Parathyroid adenoma (tissue), 2 donors: ENCODE measurements around the gene NEK9.

ENCODE experiments used
- H2AFZ ChIP-seq: fragments of 300-600 bp; sonication (generic); one replicate; pipeline ENCODE4 v1.7.0; 2017; ENCODE audit warnings: antibody characterized with exemption, mild to moderate bottlenecking
- H3K27ac ChIP-seq: fragments of 300-600 bp; sonication (generic); one replicate; pipeline ENCODE4 v1.7.0; 2017
- H3K27me3 ChIP-seq: fragments of 300-600 bp; sonication (generic); one replicate; pipeline ENCODE4 v1.7.0; 2017; ENCODE audit warnings: low read length; ENCODE audit not compliant: control insufficient read depth, insufficient read depth
- H3K36me3 ChIP-seq: fragments of 300-600 bp; sonication (generic); one replicate; pipeline ENCODE4 v1.7.0; 2017; ENCODE audit warnings: low read length; ENCODE audit not compliant: control insufficient read depth, insufficient read depth
- H3K4me1 ChIP-seq: fragments of 300-600 bp; sonication (generic); one replicate; pipeline ENCODE4 v1.7.0; 2017; ENCODE audit warnings: control low read depth
- H3K4me2 ChIP-seq: fragments of 300-600 bp; sonication (generic); one replicate; pipeline ENCODE4 v1.7.0; 2017; ENCODE audit warnings: low read length
- H3K4me3 ChIP-seq: fragments of 300-600 bp; sonication (generic); one replicate; pipeline ENCODE4 v1.7.0; 2017; ENCODE audit warnings: low read depth, low read length
- H3K79me2 ChIP-seq: fragments of 300-600 bp; sonication (generic); one replicate; pipeline ENCODE4 v1.7.0; 2017; ENCODE audit warnings: control low read depth
- H3K9ac ChIP-seq: fragments of 300-600 bp; sonication (generic); one replicate; pipeline ENCODE4 v1.7.0; 2017; ENCODE audit warnings: mild to moderate bottlenecking
- H3K9me3 ChIP-seq: fragments of 300-600 bp; sonication (generic); one replicate; pipeline ENCODE4 v1.7.0; 2017; ENCODE audit warnings: low read length; ENCODE audit not compliant: control insufficient read depth
- TF ChIP-seq, protein P1 (sequence below): fragments of 300-600 bp; sonication (generic); IDR thresholded peaks from one replicate; pipeline ENCODE4 v1.7.0; 2017; ENCODE audit warnings: antibody characterized with exemption, mild to moderate bottlenecking
- donor health status: primary hyperparathyroidism.

The NEK9 gene

DNA sequence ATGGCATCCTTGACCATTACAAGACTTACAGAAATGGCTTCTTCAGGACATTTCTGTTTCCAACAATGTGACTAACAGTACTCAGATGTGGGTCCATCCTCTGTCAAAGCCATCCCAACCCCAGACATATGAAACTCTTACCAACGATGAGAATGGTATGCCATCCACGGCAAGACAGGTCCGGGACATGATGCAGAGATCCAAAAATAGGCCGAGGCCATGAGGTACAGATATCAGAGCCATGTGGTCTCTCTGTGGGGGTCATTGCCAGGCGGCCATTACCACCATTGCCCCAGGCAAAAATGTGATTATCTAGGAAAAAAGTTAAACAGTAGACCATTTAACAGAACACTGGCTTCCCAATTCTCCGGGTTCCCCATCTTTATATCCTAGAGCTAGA, 29.9 kb downstream of the NEK9 start:
- Histone ChIP-seq H3K4me2 (no peak overlapping the region), H3K79me2 (peaks cover 2% of the 10 kb centered on the region), H3K4me1 (no peaks in the 10 kb centered on the region), H2AFZ (no peak overlapping the region), H3K4me3 (no peak overlapping the region), H3K9ac (no peak overlapping the region), H3K27me3 (no peaks in the 10 kb centered on the region), H3K9me3 (no peaks in the 10 kb centered on the region), H3K36me3 (no peaks in the 10 kb centered on the region), H3K27ac (no peak overlapping the region)
- TF ChIP-seq, protein P1, sequence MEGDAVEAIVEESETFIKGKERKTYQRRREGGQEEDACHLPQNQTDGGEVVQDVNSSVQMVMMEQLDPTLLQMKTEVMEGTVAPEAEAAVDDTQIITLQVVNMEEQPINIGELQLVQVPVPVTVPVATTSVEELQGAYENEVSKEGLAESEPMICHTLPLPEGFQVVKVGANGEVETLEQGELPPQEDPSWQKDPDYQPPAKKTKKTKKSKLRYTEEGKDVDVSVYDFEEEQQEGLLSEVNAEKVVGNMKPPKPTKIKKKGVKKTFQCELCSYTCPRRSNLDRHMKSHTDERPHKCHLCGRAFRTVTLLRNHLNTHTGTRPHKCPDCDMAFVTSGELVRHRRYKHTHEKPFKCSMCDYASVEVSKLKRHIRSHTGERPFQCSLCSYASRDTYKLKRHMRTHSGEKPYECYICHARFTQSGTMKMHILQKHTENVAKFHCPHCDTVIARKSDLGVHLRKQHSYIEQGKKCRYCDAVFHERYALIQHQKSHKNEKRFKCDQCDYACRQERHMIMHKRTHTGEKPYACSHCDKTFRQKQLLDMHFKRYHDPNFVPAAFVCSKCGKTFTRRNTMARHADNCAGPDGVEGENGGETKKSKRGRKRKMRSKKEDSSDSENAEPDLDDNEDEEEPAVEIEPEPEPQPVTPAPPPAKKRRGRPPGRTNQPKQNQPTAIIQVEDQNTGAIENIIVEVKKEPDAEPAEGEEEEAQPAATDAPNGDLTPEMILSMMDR: no peak

DNA sequence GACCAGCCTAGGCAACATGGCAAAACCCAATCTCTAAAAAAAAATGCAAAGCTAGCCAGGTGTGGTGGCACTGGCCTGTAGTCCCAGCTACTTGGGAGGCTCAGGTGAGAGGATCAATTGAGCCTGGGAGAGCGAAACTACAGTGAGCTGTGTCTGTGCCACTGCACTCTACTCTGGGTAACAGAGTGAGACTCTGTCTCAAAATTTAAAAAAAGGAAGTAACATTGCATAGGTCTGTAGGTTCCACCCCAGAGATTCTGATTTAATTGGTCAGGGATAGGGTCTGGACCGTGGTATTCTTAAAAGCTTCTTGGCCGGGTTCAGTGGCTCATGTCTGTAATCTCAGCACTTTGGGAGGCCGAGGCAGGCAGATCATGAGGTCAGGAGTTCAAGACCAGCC, 31.2 kb downstream of the NEK9 start:
- no peak overlapping the region for H3K27ac ChIP-seq
- no peaks in the 10 kb centered on the region for H3K4me1 ChIP-seq
- H2AFZ ChIP-seq: no peak overlapping the region
- no peak overlapping the region for H3K9ac ChIP-seq
- no peak overlapping the region for H3K4me3 ChIP-seq
- H3K4me2 ChIP-seq: no peak overlapping the region
- no peaks in the 10 kb centered on the region for H3K36me3 ChIP-seq
- H3K27me3 ChIP-seq: no peaks in the 10 kb centered on the region
- H3K79me2 ChIP-seq: peaks cover 2% of the 10 kb centered on the region
- TF ChIP-seq, protein P1: no peak
- no peaks in the 10 kb centered on the region for H3K9me3 ChIP-seq

DNA sequence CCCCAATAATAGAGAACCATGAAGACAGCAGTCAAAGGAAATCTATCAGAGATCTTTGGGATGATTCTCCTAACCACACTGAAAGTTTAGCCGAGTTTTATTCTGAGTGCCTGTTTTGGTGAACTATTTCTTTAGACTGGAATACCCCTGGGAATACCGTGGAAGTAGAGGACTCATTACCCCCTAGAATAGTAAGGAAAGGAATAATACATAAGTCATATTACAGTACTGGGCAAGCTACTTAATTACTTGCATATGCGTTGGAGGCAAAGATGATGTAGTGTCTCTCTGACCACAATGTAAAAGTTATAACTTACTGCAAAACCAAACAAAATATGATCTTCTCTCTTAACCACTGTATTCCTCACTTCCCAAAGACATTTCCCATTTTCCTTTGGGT, 32.0 kb downstream of the NEK9 start:
- H3K9ac ChIP-seq: no peak overlapping the region
- no peak overlapping the region for H3K4me3 ChIP-seq
- no peaks in the 10 kb centered on the region for H3K4me1 ChIP-seq
- H3K27ac ChIP-seq: no peak overlapping the region
- H3K79me2 ChIP-seq: peaks cover 2% of the 10 kb centered on the region
- no peak overlapping the region for H2AFZ ChIP-seq
- H3K4me2 ChIP-seq: no peak overlapping the region
- TF ChIP-seq, protein P1: no peak
- no peaks in the 10 kb centered on the region for H3K36me3 ChIP-seq
- H3K9me3 ChIP-seq: no peaks in the 10 kb centered on the region
- no peaks in the 10 kb centered on the region for H3K27me3 ChIP-seq

DNA sequence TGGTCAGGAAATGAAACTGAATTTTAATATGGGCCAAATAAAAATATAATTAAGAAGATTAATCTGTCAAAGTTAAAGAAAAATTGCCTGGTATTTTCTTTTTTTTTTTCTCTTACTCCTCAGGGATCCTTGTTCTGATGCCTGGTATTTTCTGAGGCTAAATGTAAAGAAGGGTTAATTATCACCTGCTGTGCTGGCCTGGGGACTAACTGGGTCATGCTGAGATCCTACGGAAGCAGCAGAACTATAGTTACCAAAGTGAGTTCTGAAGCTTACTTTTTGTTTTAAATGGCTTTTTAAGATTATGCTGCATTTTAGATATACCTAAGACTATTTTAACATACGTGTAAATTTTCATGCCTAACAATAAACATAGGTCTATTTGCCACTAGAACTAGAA, 34.1 kb downstream of the NEK9 start:
- TF ChIP-seq, protein P1: no peak
- H3K27ac ChIP-seq: no peak overlapping the region
- H3K36me3 ChIP-seq: no peaks in the 10 kb centered on the region
- H3K9ac ChIP-seq: no peak overlapping the region
- H3K4me1 ChIP-seq: no peaks in the 10 kb centered on the region
- peaks cover 2% of the 10 kb centered on the region for H3K79me2 ChIP-seq
- no peaks in the 10 kb centered on the region for H3K9me3 ChIP-seq
- H3K4me2 ChIP-seq: no peak overlapping the region
- no peak overlapping the region for H3K4me3 ChIP-seq
- no peak overlapping the region for H2AFZ ChIP-seq
- H3K27me3 ChIP-seq: no peaks in the 10 kb centered on the region

DNA sequence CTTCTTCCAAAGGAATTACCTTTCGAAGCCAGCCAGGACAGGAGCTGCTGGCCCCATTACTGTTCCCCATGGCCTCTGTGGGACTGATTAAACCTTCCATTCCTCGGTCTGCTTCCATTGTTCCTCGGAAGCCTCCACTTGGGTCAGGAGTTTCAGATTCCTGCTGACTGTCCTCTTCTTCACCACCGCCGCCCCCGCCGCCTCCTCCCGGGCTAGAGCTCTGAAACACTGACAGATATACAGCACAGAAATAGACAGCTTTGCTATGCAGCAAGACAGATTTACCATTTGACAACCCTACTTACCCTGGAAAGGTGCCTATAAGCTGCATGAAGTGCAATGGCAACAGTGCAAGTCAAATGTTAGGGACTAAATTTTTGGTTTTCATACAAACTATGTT, 35.6 kb downstream of the NEK9 start:
- Histone ChIP-seq H3K27ac (no peak overlapping the region), H3K4me1 (no peaks in the 10 kb centered on the region), H3K9ac (no peak overlapping the region), H3K4me3 (no peak overlapping the region), H3K27me3 (no peaks in the 10 kb centered on the region), H3K36me3 (no peaks in the 10 kb centered on the region), H2AFZ (no peak overlapping the region), H3K79me2 (peaks cover 2% of the 10 kb centered on the region), H3K9me3 (no peaks in the 10 kb centered on the region), H3K4me2 (no peak overlapping the region)
- TF ChIP-seq, protein P1: no peak
